NB4 (cell line): Measurements from ENCODE around the gene PWP2.
"Not testable (repeated sequence)": the region's sequence is repeated elsewhere in the genome, so short reads cannot be mapped to it uniquely, and the experiment has no call there.

Source experiments
- POLR2A ChIP-seq: IDR thresholded peaks from 2 replicates; pipeline ENCODE4 v1.6.1; 2011; ENCODE audit warnings: mild to moderate bottlenecking; ENCODE audit not compliant: insufficient read length; ENCODE audit errors: extremely low read depth
- TF ChIP-seq, protein P1 (sequence below): IDR thresholded peaks from one replicate; pipeline ENCODE4 v1.5.1; 2012; ENCODE audit warnings: low read depth, low read length
- TF ChIP-seq, protein P2 (sequence below): IDR thresholded peaks from 2 replicates; pipeline ENCODE4 v1.6.1; 2011; ENCODE audit warnings: low read depth, low read length

GRCh38 chr21:44140552-44140932 lies 33.3 kb downstream of the PWP2 start:
- TF ChIP-seq, protein P1, sequence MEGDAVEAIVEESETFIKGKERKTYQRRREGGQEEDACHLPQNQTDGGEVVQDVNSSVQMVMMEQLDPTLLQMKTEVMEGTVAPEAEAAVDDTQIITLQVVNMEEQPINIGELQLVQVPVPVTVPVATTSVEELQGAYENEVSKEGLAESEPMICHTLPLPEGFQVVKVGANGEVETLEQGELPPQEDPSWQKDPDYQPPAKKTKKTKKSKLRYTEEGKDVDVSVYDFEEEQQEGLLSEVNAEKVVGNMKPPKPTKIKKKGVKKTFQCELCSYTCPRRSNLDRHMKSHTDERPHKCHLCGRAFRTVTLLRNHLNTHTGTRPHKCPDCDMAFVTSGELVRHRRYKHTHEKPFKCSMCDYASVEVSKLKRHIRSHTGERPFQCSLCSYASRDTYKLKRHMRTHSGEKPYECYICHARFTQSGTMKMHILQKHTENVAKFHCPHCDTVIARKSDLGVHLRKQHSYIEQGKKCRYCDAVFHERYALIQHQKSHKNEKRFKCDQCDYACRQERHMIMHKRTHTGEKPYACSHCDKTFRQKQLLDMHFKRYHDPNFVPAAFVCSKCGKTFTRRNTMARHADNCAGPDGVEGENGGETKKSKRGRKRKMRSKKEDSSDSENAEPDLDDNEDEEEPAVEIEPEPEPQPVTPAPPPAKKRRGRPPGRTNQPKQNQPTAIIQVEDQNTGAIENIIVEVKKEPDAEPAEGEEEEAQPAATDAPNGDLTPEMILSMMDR, result not testable (repeated sequence)
- TF ChIP-seq, protein P2, sequence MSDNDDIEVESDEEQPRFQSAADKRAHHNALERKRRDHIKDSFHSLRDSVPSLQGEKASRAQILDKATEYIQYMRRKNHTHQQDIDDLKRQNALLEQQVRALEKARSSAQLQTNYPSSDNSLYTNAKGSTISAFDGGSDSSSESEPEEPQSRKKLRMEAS, result not testable (repeated sequence)
- not testable (repeated sequence) for TF ChIP-seq POLR2A
